Measurements from ENCODE around the gene VHLL.

GRCh38 chr1:156281693-156282478 is 17.2 kb downstream of the VHLL start:
- TF ChIP-seq EZH2 (IDR thresholded peaks at IDR 0.05; ENCODE audit: low read length) (no peak), CTCF (optimal IDR thresholded peaks at IDR 0.05 in 1 of 3, IDR thresholded peaks at IDR 0.05 in 1 of 3, conservative IDR thresholded peaks at IDR 0.05 in 1 of 3; ENCODE audit: extremely low read depth in 1 of 3, insufficient read depth in 2 of 3, low read length in 3 of 3) (no peak)

Measured in keratinocyte (primary cell).